K562 (cell line): Measurements from ENCODE around the gene SFMBT2. TPM values are rescaled to one million over a fixed set of nuclear protein-coding genes. Genes with fewer than 3 reads are reported as not detected.

Source experiments
- ASH1L ChIP-seq: fragments of 450-650 bp; IDR thresholded peaks from 2 replicates; pipeline ENCODE4 v1.6.1; 2018; ENCODE audit warnings: borderline replicate concordance, mild to moderate bottlenecking, low read depth; ENCODE audit not compliant: partially characterized antibody
- BCL6 ChIP-seq: fragments of 250-450 bp; sonication (Bioruptor Pico); IDR thresholded peaks from 2 replicates; pipeline ENCODE4 v1.4.0; 2020
- CAMTA2 ChIP-seq: fragments of 250-450 bp; sonication (Bioruptor Pico); conservative IDR thresholded peaks from 2 replicates; pipeline ENCODE4 v1.5.1; 2022
- CBFA2T3 ChIP-seq: fragments of 450-650 bp; IDR thresholded peaks from 2 replicates; pipeline ENCODE4 v1.6.1; 2017
- CC2D1A ChIP-seq: fragments of 450-650 bp; IDR thresholded peaks from 2 replicates; pipeline ENCODE4 v1.6.1; 2017; ENCODE audit warnings: mild to moderate bottlenecking
- CREB1 ChIP-seq, 2 experiments: sonication (generic) in 1 of 2; formaldehyde crosslinking in 1 of 2; IDR thresholded peaks; 2 replicates each; pipeline versions ENCODE4 v1.6.1 to v1.8.0; 2012 to 2022; ENCODE audit warnings: inconsistent platforms in 1 of 2, mild to moderate bottlenecking in 1 of 2, missing genetic modification reagents in 1 of 2, moderate library complexity in 1 of 2
- ESRRB ChIP-seq: fragments of 250-450 bp; sonication (Bioruptor Pico); IDR thresholded peaks from 2 replicates; pipeline ENCODE4 v1.5.0; 2020; ENCODE audit warnings: mild to moderate bottlenecking, moderate library complexity, borderline replicate concordance
- HES1 ChIP-seq: fragments of 450-650 bp; IDR thresholded peaks from 2 replicates; pipeline ENCODE4 v1.6.1; 2016; ENCODE audit warnings: low read depth, mild to moderate bottlenecking, moderate library complexity
- HLTF ChIP-seq: fragments of 450-650 bp; IDR thresholded peaks from 2 replicates; pipeline ENCODE4 v1.6.1; 2016
- MCM3 ChIP-seq: fragments of 450-650 bp; IDR thresholded peaks from 2 replicates; pipeline ENCODE4 v1.6.1; 2016
- NCOR1 ChIP-seq: fragments of 450-650 bp; IDR thresholded peaks from 2 replicates; pipeline ENCODE4 v1.6.1; 2016; ENCODE audit warnings: mild to moderate bottlenecking, moderate library complexity
- RREB1 ChIP-seq: fragments of 250-450 bp; sonication (Bioruptor Pico); IDR thresholded peaks from 2 replicates; pipeline ENCODE4 v1.4.0; 2020
- SIN3A ChIP-seq, 2 experiments: fragments of 150-350 bp in 1 of 2; IDR thresholded peaks; 2 replicates each; pipeline ENCODE4 v1.6.1; 2011 to 2016; ENCODE audit warnings: borderline replicate concordance in 2 of 2, low read depth in 2 of 2, low read length in 2 of 2, mild to moderate bottlenecking in 2 of 2, moderate library complexity in 2 of 2; ENCODE audit not compliant: control insufficient read depth in 1 of 2
- SIRT6 ChIP-seq: IDR thresholded peaks from one replicate; pipeline ENCODE4 v1.6.1; 2012; ENCODE audit warnings: low read depth, mild to moderate bottlenecking, control low read depth, inconsistent platforms, low read length, moderate library complexity
- SMARCA5 ChIP-seq: fragments of 450-650 bp; IDR thresholded peaks from 2 replicates; pipeline ENCODE4 v1.6.1; 2016
- TCF7 ChIP-seq: sonication (generic); IDR thresholded peaks from 2 replicates; pipeline ENCODE4 v1.6.1; 2016; ENCODE audit warnings: antibody characterized with exemption, borderline replicate concordance
- ZBTB17 ChIP-seq: fragments of 450-650 bp; formaldehyde crosslinking; IDR thresholded peaks from 2 replicates; pipeline ENCODE4 v1.4.0; 2020; ENCODE audit warnings: mild to moderate bottlenecking
- ZC3H8 ChIP-seq: fragments of 450-650 bp; IDR thresholded peaks from 2 replicates; pipeline ENCODE4 v1.6.1; 2017
- ZFP30 ChIP-seq: fragments of 250-450 bp; sonication (Bioruptor Pico); IDR thresholded peaks from 2 replicates; pipeline ENCODE4 v1.8.0; 2022; ENCODE audit warnings: moderate library complexity, mild to moderate bottlenecking, inconsistent platforms, borderline replicate concordance
- ZNF507 ChIP-seq: conservative IDR thresholded peaks from 2 replicates; pipeline ENCODE4 v1.6.1; 2017; ENCODE audit warnings: missing genetic modification characterization, missing compliant biosample characterization
- ZNF639 ChIP-seq, 2 experiments: fragments of 200-800 bp in 1 of 2; sonication (Bioruptor generic) in 1 of 2; sonication (generic) in 1 of 2; formaldehyde crosslinking in 1 of 2; IDR thresholded peaks in 1 of 2; conservative IDR thresholded peaks in 1 of 2; 2 replicates each; pipeline versions ENCODE4 v1.5.0 to v1.6.1; 2016 to 2020; ENCODE audit warnings: missing compliant biosample characterization in 1 of 2, missing genetic modification characterization in 1 of 2, missing genetic modification reagents in 1 of 2
- polyA plus RNA-seq, 8 experiments: library from polyadenylated mRNA; depleted of rRNA in 4 of 8; stranded (reverse) in 5 of 8; unstranded in 3 of 8; fragments of >200 nt; fragmentation: Nextera tagmentation in 2 of 8; fragmentation: Illumina TruSeq in 1 of 8; extraction: Ambion mirVana in 2 of 8; extraction: Trizol in 1 of 8; gene quantifications; 2 replicates each; pipeline versions ENCODE4 v1.2.1 to v1.2.3, GENCODE V29; 2011 to 2014; ENCODE audit warnings: inconsistent platforms in 1 of 8, missing spikeins in 1 of 8
- total RNA-seq, 7 experiments: library from RNA; depleted of rRNA in 6 of 7; stranded (reverse); fragments of >200 nt in 6 of 7; fragmentation: Illumina TruSeq in 2 of 7; extraction: Trizol in 2 of 7; gene quantifications; 2 replicates each; pipeline versions ENCODE4 v1.2.1 to v1.2.3, GENCODE V29; 2011 to 2021; ENCODE audit warnings: low replicate concordance in 1 of 7
- TF ChIP-seq, protein P1 (sequence below): fragments of 250-450 bp; sonication (Bioruptor Pico); IDR thresholded peaks from 2 replicates; pipeline ENCODE4 v1.5.1; 2021; ENCODE audit warnings: mild to moderate bottlenecking

SFMBT2 gene
- total and polyA plus RNA-seq, 9 of the 15 experiments (the other 6 are each of a cell fraction or from before 2014, with no cell fraction given), result 1.2 to 13.6 (median 7.6) TPM

DNA sequence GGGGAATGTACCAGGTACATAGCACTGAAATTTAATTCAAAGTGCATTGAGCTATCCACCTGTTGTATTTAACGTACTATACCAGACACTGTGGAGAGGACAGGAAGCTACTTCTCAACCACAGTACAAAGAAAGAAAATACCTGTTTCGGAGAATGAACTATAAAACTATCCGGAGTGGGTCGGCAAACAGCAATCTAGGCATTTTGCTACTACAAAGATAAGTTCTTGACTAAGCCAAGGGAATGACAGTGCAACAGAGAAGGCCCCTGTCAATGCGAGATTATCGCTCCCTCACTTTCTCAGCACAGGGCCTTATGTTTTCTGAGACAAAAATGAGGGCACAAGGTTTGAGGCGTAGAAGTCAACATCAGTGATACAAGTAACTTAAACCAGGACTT, 27.4 kb downstream of the SFMBT2 start (continued):
- TF ChIP-seq ZC3H8 (no peak), ZBTB17 (CRISPR knock-in tag) (no peak), ZFP30 (CRISPR knock-in tag) (no peak), BCL6 (CRISPR knock-in tag) (no peak), CC2D1A (peak; percentile 20; the same call in 1 of the 2 replicates), ESRRB (no peak), CBFA2T3 (peak; percentile 92), TCF7 (no peak), HES1 (no peak), SMARCA5 (no peak), ASH1L (no peak), HLTF (no peak), ZNF507 (tag) (no peak), CREB1 (IDR thresholded peaks at IDR 0.05) (no peak), CREB1 (CRISPR knock-in tag; IDR thresholded peaks at IDR 0.05) (no peak), SIN3A (IDR thresholded peaks at IDR 0.05; ENCODE audit: borderline replicate concordance in 2 of 2, control insufficient read depth in 1 of 2, low read depth in 2 of 2, low read length in 2 of 2) (no peak), MCM3 (no peak), CAMTA2 (CRISPR knock-in tag) (no peak), ZNF639 (CRISPR knock-in tag; conservative IDR thresholded peaks at IDR 0.05 in 1 of 2, IDR thresholded peaks at IDR 0.05 in 1 of 2) (no peak), NCOR1 (peak; percentile 81), RREB1 (no peak), SIRT6 (no peak)
- TF ChIP-seq, protein P1, sequence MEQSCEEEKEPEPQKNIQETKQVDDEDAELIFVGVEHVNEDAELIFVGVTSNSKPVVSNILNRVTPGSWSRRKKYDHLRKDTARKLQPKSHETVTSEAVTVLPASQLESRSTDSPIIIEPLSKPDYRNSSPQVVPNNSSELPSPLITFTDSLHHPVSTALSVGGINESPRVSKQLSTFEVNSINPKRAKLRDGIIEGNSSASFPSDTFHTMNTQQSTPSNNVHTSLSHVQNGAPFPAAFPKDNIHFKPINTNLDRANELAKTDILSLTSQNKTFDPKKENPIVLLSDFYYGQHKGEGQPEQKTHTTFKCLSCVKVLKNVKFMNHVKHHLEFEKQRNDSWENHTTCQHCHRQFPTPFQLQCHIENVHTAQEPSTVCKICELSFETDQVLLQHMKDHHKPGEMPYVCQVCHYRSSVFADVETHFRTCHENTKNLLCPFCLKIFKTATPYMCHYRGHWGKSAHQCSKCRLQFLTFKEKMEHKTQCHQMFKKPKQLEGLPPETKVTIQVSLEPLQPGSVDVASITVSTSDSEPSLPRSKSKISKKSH, result no peak
